Measurements from ENCODE around the gene FUT6.
"Not testable (repeated sequence)": the region's sequence is repeated elsewhere in the genome, so short reads cannot be mapped to it uniquely, and the experiment has no call there.

The FUT6 gene

DNA sequence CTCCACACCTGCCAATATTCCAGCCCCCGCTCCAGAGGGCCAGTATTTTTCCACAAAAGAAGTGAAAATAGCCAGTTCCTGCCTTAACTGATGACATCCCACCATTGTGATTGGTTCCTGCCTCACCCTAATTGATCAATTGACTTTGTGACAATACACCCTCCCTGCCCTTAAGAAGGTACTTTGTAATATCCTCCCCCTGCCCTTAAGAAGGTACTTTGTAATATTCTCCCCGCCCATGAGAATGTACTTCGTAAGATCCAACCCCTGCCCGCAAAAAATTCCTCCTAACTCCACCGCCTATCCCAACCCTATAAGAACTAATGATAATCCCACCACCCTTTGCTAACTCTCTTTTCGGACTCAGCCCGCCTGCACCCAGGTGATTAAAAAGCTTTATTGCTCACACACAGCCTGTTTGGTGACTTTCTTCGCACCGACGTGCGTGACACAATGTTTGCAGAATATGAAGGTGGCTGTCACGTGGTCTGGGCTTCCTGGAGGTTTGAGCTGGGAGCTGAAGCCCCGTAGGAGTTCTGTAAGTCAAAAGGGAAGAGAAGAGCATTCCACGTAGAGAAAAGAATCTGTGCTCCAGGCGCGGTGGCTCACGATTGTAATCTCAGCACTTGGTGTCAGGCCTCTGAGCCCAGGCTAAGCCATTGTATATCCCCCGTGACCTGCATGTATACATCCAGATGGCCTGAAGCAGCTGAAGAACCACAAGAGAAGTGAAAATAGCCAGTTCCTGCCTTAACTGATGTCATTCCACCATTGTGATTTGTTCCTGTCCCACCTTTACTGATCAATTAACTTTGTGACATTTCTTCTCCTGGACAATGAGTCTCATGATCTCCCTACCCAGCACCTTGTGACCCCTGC is 17.9 kb upstream of the FUT6 start:
- DNase-seq (ENCODE audit: low read depth in 2 of 3, low spot score in 1 of 3), result no peak

GRCh38 chr19:5855151-5855550 is 15.6 kb upstream of the FUT6 start:
- DNase-seq (ENCODE audit: low read depth in 2 of 3, low spot score in 1 of 3), result not testable (repeated sequence)

DNA sequence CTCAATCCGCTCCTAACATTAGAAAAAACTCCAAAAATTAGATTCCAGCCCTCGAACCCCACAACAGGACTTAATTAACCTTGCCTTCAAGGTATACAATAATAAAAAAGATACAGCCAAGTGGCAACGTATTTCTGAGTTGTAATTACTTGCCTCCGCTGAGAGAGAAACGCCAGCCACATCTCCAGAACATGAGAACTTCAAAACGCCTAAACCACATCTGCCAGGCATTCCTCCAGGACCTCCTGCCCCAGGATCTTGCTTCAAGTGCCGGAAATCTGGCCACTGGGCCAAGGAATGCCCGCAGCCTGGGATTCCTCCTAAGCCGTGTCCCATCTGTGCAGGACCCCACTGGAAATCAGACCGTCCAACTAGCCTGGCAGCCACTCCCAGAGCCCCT is 14.6 kb upstream of the FUT6 start:
- not testable (repeated sequence) for DNase-seq (ENCODE audit: low read depth in 2 of 3, low spot score in 1 of 3)

DNA sequence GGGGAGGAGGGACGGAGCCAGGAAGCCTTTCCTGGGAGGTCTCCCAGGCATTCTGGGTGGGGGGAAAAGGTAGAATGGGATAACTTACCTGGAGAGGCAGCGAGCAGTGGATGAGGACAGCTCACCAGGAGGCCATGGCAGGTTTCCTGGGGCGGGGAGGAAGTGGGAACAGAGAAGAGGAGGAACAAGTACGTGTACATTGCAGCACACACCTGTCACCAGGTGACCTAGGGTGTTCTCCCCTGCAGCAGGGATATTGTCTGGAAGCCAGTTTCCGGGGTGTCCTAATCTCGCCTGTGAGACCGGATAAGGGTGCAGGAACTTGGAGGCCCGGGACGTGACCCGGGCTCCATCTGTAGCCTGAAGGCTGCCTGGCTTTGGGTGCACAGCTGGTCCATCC is 11.8 kb upstream of the FUT6 start, which contains the start of gene FUT3:
TSS of gene FUT3 (minus strand) at position 148 of the 400 bp plus-strand sequence.
- no peak for DNase-seq (ENCODE audit: low read depth in 2 of 3, low spot score in 1 of 3)

- no peak for DNase-seq (ENCODE audit: low read depth in 2 of 3, low spot score in 1 of 3)
Observed at GRCh38 chr19:5850743-5851293, 11.3 kb upstream of the FUT6 start.

DNA sequence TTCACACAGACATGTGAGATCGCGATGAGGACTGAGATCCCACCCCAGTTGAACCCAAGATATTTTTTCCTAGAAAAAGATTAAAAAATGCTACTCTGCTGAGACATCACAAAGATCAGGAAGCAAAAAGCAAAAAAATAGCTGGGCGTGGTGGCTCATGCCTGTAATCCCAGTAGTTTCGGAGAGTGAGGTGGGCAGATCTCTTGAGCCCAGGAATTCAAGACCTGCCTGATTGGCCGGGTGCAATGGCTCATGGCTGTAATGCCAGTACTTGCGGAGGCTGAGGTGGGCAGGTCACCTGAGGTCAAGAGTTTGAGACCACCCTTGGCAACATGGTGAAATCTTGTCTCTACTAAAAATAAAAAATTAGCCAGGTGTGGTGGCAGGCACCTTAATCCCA is 10.7 kb upstream of the FUT6 start:
- no peak for DNase-seq (ENCODE audit: low read depth in 2 of 3, low spot score in 1 of 3)

- not testable (repeated sequence) for DNase-seq (ENCODE audit: low read depth in 2 of 3, low spot score in 1 of 3)
Observed at GRCh38 chr19:5848621-5849020, 9.1 kb upstream of the FUT6 start.

DNA sequence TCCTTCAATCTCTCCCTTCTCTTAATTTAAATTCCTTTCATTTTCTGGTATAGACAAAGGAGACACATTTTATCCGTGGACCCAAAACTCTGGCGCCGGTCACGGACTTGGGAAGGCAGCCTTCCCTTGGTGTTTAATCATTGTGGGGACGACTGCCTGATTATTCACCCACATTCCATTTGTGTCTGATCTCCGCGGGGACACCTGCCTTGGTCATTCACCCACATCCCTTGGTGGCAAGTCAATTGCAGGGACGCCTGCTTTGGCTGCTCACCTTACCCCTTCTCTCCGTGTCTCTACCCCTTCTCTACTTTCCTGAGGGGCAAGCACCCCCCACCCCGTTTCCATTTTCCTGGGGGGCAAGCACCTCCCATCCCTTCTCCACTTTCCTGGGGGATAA is 8.3 kb upstream of the FUT6 start:
- DNase-seq (ENCODE audit: low read depth in 2 of 3, low spot score in 1 of 3), result not testable (repeated sequence)

DNA sequence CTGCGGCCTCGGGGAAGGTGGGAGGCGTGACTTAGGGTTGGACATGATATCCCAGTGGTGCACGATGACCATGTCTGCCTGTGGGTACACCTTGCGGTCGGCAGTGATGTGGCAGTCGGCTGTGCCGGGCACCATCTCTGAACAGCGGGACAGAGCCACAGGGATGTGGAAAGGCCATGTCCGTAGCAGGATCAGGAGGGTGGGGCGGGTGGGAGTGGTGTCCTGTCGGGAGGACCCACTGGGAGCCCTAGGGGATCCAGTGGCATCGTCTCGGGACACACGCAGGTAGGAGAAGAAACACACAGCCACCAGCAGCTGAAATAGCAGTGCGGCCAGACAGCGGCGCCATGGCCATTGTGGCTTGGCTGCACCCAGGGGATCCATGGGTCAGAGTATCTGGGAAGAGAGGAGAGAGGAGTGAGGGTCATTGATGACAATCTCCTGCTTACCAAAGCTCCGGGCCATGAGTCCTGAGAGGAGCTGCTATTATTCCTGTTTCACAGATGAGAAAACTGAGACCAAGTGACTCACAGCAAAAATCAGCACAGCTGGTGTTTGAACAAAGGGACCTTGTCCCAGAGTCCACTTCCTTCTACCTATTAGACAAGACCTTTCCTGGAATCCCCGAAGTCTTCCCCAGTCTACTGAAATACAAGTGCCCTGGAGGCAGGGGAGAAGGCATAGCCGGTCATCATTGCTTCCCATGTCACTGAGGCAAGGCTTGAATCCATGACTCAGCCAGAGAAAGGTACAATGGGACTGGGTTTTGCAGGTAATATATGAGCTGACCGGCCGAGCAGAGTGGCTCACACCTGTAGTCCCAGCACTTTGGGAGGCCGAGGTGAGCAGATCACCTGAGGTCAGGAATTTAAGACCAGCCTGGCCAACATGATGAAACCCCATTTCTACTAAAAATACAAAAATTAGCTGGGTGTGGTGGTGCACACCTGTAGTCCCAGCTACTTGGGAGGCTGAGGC is 5.2 kb upstream of the FUT6 start:
- DNase-seq (ENCODE audit: low read depth in 2 of 3, low spot score in 1 of 3), result no peak

GRCh38 chr19:5843295-5843927 is 3.9 kb upstream of the FUT6 start:
- DNase-seq (ENCODE audit: low read depth in 2 of 3, low spot score in 1 of 3), result no peak

GRCh38 chr19:5841735-5842111 is 2.2 kb upstream of the FUT6 start:
- not testable (repeated sequence) for DNase-seq (ENCODE audit: low read depth in 2 of 3, low spot score in 1 of 3)

DNA sequence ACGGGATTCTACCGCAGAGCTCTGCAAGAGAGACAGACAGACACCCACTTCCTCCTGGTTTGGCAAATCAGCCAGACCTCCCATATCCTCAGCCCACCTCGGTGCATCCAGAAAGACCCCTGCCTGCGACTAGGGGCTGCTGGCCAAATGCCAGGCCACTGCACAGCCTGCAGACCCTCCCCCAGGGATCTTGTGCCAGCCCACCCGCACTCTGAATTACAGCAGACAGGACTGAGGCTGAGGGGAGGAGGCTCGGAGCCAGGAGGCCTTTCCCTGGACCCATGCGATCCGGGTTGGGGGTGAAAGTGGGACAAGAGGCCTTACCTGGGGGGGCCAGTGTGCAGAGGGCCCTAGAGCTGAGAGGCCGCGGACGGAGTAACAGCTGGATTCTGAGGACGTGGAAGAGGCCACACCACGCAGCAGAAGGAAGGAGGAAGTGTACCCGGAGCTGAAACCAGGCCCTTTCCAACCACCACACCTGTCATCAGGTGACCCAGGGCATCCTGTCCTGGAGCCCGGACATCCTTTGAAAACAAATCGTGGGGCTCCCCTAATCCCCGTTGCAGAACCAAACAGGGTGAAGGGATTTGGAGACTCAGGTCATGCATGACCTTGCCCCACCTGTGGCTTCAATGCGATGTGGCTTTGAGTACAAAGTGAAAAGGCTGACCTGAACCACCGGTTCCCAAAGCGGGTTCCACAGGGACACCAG is 993 bp downstream of the FUT6 start:
- DNase-seq (ENCODE audit: low read depth in 2 of 3, low spot score in 1 of 3), result no peak

DNA sequence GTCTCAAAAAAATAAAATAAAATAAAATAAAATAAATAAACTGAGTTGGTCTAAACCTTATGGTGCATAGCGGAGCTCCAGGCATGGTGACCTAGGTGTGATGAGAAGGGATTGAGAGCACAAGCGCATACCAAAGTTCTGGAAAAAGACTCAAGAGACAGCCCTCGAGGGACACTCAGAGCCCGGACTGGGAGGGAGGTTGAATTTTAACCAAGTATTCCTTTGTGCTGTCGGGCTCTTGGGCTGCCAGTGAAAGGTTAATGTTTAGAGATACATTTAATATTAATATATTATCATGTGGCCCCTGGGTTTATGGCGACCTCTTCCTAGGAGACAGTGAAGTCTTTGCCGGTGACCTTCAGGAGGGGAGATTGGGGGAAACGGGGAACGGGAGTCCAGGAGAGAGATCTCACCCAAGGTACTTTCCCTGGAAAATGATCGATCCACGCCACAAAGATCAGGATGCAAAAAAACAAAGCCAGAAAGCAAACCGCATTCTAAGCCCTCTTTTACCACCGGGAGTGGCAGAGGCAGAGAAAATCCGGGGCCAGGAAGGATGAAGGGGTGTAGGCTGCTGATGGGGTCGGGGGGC is 1.6 kb downstream of the FUT6 start:
- no peak for DNase-seq (ENCODE audit: low read depth in 2 of 3, low spot score in 1 of 3)

DNA sequence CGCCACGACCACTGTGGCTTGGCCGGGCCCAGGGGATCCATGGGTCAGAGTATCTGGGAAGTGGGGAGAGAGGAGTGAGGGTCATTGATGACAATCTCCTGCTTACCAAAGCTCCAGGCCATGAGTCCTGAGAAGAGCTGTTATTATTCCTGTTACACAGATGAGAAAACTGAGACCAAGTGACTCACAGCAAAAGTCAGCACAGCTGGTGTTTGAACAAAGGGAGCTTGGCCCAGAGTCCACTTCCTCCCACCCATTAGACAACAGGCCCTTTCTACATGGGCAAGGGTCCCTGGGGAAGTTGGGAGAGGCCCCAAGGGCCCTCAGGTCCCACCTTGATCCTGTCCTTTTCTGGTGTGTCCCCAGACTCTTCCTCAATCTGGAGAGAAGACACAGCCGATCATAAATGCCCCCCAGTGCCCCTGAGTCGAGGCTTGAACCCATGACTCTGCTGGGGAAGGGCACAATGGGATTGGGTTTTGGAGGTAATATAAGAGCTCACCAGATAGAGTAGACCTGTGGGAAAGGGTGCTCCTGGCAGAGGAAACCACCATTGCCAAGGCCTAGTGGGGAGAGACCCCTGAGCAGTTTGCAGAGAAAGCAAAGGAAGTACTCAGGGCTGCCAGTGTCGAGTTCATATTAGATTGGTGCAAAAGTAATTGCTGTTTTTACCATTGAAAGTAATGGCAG is 6.8 kb downstream of the FUT6 start:
- DNase-seq (ENCODE audit: low read depth in 2 of 3, low spot score in 1 of 3), result no peak

DNA sequence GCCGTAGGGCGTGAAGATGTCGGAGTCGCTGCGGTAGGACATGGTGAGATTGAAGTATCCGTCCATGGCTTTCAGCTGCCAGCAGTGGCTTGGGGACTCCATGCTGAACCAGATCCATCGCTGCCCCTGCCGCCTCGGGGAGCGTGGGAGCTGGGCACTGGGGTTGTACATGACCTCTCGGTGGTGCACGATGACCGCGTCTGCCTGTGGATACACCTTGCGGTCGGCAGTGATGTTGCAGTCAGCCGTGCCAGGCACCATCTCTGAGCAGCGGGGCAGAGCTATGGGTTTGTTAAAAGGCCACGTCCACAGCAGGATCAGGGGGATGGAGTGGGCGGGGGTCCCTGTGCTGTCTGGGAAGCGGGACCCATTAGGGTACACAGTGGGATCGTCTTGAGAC is 7.4 kb downstream of the FUT6 start:
- no peak for DNase-seq (ENCODE audit: low read depth in 2 of 3, low spot score in 1 of 3)

- no peak for DNase-seq (ENCODE audit: low read depth in 2 of 3, low spot score in 1 of 3)
Observed at GRCh38 chr19:5831159-5831558, 8.3 kb downstream of the FUT6 start.

GRCh38 chr19:5829567-5830310 is 9.8 kb downstream of the FUT6 start:
- no peak for DNase-seq (ENCODE audit: low read depth in 2 of 3, low spot score in 1 of 3)

- DNase-seq (ENCODE audit: low read depth in 2 of 3, low spot score in 1 of 3), result peak in 2 of 3 donors; percentile 14 to 21
Observed at GRCh38 chr19:5828661-5829566, 10.6 kb downstream of the FUT6 start.

Measured in stimulated activated CD4-positive, alpha-beta T cell treated with anti-CD3 and anti-CD28 coated beads, Interleukin-12 subunit alpha, Interleukin-12 subunit beta, amount 100 ng/mL, for 48 hours (primary cell).